Astrocyte (in vitro differentiated cells and primary cell): ENCODE results near the gene SUSD3. TPM values are rescaled to one million over a fixed set of nuclear protein-coding genes. Genes with fewer than 3 reads are reported as not detected.
A peak's percentile ranks its signal among the peaks of the same experiment; 100 is the strongest.

Experiments
- DNase-seq: peaks from one replicate; pipeline ENCODE4 v3.0.0-alpha.2; 2010; ENCODE audit warnings: low read depth
- FAIRE-seq: peaks from 2 replicates; lab custom pipeline; 2011; peaks lifted over from hg19 to GRCh38; lab: Jason Lieb, UNC
- H2AFZ ChIP-seq: 2 replicates; pipeline ENCODE4 v1.6.0; 2012; ENCODE audit warnings: low read depth, low read length, inconsistent platforms
- H3K27ac ChIP-seq: 2 replicates; pipeline ENCODE4 v1.5.1; 2011; ENCODE audit warnings: low read depth, low read length, inconsistent platforms
- H3K27me3 ChIP-seq: 2 replicates; pipeline ENCODE4 v1.6.0; 2011; ENCODE audit warnings: low read length, inconsistent platforms; ENCODE audit not compliant: insufficient read depth
- H3K36me3 ChIP-seq: 2 replicates; pipeline ENCODE4 v1.5.1; 2011; ENCODE audit warnings: low read length, inconsistent platforms; ENCODE audit not compliant: insufficient read depth
- H3K4me1 ChIP-seq: 2 replicates; pipeline ENCODE4 v1.5.1; 2011; ENCODE audit warnings: low read length, inconsistent platforms; ENCODE audit not compliant: insufficient read depth
- H3K4me2 ChIP-seq: 2 replicates; pipeline ENCODE4 v1.6.0; 2012; ENCODE audit warnings: low read length, inconsistent platforms
- H3K4me3 ChIP-seq: 2 replicates; pipeline ENCODE4 v1.5.1; 2011; ENCODE audit warnings: low read depth, mild to moderate bottlenecking, low read length, inconsistent platforms; ENCODE audit not compliant: insufficient read depth
- H3K79me2 ChIP-seq: 2 replicates; pipeline ENCODE4 v1.6.0; 2012; ENCODE audit warnings: mild to moderate bottlenecking, low read length, inconsistent platforms; ENCODE audit not compliant: insufficient read depth
- H3K9ac ChIP-seq: 2 replicates; pipeline ENCODE4 v1.6.0; 2012; ENCODE audit warnings: mild to moderate bottlenecking, low read length, inconsistent platforms
- H3K9me3 ChIP-seq: 2 replicates; pipeline ENCODE4 v1.5.1; 2012; ENCODE audit warnings: low read depth, mild to moderate bottlenecking, low read length, inconsistent platforms; ENCODE audit not compliant: insufficient read depth
- H4K20me1 ChIP-seq: 2 replicates; pipeline ENCODE4 v1.6.0; 2012; ENCODE audit warnings: low read length, inconsistent platforms; ENCODE audit not compliant: insufficient read depth
- H3K27ac Mint-ChIP-seq: one replicate; pipeline ENCODE4 v1.8.0; 2021; ENCODE audit warnings: mild to moderate bottlenecking, mixed read lengths; ENCODE audit not compliant: unreplicated experiment
- H3K27me3 Mint-ChIP-seq: one replicate; pipeline ENCODE4 v1.8.0; 2021; ENCODE audit warnings: low read depth, mixed read lengths; ENCODE audit not compliant: unreplicated experiment
- H3K36me3 Mint-ChIP-seq: one replicate; pipeline ENCODE4 v1.8.0; 2021; ENCODE audit warnings: low read depth, mixed read lengths; ENCODE audit not compliant: unreplicated experiment
- H3K4me1 Mint-ChIP-seq: one replicate; pipeline ENCODE4 v1.8.0; 2021; ENCODE audit warnings: low read depth, mixed read lengths; ENCODE audit not compliant: unreplicated experiment
- H3K4me3 Mint-ChIP-seq: one replicate; pipeline ENCODE4 v1.8.0; 2021; ENCODE audit warnings: mild to moderate bottlenecking, moderate library complexity, mixed read lengths; ENCODE audit not compliant: unreplicated experiment
- H3K9me3 Mint-ChIP-seq: one replicate; pipeline ENCODE4 v1.8.0; 2021; ENCODE audit warnings: mild to moderate bottlenecking, mixed read lengths; ENCODE audit not compliant: unreplicated experiment
- EZH2 ChIP-seq: IDR thresholded peaks from 2 replicates; pipeline ENCODE4 v1.6.1; 2012; ENCODE audit warnings: mild to moderate bottlenecking, low read length, inconsistent platforms; ENCODE audit not compliant: insufficient read depth
- total RNA-seq: library from RNA; stranded (reverse); gene quantifications from 2 replicates; pipeline ENCODE4 v1.2.1, GENCODE V29; 2021
- TF ChIP-seq, protein P1 (sequence below): IDR thresholded peaks from 2 replicates; pipeline ENCODE4 v1.5.1; 2011; ENCODE audit warnings: low read depth, mild to moderate bottlenecking, inconsistent platforms, low read length, moderate library complexity; ENCODE audit not compliant: insufficient read depth

The SUSD3 gene
- total RNA-seq, 1 donor from 2014 or later = not detected

DNA sequence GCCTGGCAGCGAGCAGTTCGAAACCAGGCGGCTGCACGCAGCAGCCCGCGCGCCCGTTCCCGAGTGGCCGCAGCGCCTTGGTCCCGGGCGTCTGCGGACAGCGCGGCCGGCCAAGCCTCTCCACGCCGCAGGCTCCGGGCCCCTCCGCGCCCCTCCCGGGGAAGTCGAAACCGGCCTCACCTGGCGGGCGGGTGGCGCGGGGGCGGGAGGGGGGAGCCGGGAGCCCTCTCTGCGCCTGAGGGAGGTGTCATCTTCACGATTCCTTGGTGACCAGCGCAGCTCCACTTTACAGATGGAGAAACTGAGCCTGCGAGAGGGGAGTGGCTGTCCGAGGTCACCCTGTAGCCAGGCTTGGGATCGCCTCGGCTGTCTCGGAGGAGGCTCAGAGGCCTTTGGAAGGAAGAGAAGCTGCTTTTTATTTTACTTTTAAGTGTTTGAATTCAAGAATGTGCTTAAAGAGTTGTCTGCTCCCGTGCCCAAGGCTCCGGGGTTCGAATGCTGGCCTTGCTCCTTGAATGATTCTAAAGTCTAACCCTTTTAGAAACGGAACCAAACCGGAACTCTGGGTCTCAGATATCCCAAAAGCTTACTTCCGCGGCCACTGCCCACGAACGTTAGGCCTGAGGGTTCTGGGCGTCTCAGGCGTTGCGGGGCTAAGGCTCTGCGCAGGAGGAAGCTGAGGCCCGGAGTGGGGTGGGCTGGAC is 662 bp downstream of the SUSD3 start:
- FAIRE-seq = no peak
- TF ChIP-seq, protein P1, sequence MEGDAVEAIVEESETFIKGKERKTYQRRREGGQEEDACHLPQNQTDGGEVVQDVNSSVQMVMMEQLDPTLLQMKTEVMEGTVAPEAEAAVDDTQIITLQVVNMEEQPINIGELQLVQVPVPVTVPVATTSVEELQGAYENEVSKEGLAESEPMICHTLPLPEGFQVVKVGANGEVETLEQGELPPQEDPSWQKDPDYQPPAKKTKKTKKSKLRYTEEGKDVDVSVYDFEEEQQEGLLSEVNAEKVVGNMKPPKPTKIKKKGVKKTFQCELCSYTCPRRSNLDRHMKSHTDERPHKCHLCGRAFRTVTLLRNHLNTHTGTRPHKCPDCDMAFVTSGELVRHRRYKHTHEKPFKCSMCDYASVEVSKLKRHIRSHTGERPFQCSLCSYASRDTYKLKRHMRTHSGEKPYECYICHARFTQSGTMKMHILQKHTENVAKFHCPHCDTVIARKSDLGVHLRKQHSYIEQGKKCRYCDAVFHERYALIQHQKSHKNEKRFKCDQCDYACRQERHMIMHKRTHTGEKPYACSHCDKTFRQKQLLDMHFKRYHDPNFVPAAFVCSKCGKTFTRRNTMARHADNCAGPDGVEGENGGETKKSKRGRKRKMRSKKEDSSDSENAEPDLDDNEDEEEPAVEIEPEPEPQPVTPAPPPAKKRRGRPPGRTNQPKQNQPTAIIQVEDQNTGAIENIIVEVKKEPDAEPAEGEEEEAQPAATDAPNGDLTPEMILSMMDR = no peak
- TF ChIP-seq EZH2 = no peak
- Mint-ChIP-seq H3K4me1 (no peaks in the 10 kb centered on the region), H3K4me3 (no peak overlapping the region), H3K27ac (no peak overlapping the region), H3K27me3 (peaks cover 36% of the 10 kb centered on the region), H3K36me3 (no peaks in the 10 kb centered on the region), H3K9me3 (no peaks in the 10 kb centered on the region)
- Histone ChIP-seq H3K36me3 (no peaks in the 10 kb centered on the region), H3K4me2 (peak overlapping the region; percentile 77), H4K20me1 (no peaks in the 10 kb centered on the region), H3K4me1 (peaks cover 7% of the 10 kb centered on the region), H3K9me3 (no peaks in the 10 kb centered on the region), H3K4me3 (peak overlapping the region; percentile 37), H3K79me2 (no peaks in the 10 kb centered on the region), H2AFZ (peak overlapping the region; percentile 41), H3K27me3 (no peaks in the 10 kb centered on the region), H3K9ac (no peak overlapping the region), H3K27ac (no peak overlapping the region)
- DNase-seq = no peak

DNA sequence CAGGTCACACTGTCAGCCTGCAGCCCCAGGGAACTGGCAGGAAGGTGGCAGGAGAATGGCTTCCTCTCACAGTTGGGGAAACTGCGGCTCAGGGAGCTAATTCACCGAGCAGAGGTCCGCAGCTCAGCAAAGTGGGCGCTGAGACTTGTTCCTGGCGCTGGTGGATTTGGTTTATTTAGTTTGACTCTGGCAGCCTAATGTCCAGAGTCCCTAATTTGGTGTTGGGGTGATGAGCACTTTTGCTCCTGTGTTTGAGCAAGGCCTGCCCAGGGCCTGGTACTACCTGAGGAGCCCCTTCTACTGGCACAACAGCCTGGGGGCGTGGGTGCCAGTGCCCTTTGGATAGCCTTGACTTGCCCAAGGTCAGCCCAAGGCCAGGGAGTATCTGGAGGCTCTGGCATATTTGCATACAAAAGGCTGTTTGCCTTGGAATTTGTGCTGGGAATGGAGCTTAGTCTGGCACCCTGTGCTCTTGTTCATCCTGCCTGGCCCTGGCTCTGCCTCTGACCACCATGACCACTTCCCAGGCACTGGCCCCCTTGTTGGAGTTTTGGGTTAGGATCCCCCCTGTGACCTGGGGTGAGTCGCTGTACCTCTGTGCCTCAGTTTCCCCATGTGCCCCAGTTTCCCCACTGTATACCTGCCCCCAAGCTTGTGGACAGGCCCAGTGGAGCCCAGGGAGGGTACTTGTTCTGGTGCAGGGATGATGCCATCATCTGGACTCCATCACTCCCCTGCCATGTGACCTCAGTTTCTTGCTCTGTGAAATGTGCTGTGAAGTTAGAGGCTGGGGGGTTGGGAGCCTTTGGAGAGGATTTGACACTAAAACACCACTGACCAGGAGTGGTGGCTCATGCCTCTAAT is 1.4 kb downstream of the SUSD3 start:
- Mint-ChIP-seq H3K9me3 (no peaks in the 10 kb centered on the region), H3K36me3 (no peaks in the 10 kb centered on the region), H3K27ac (no peak overlapping the region), H3K4me3 (no peak overlapping the region), H3K27me3 (peaks cover 39% of the 10 kb centered on the region), H3K4me1 (no peaks in the 10 kb centered on the region)
- Histone ChIP-seq H3K27me3 (no peaks in the 10 kb centered on the region), H3K36me3 (no peaks in the 10 kb centered on the region), H3K4me2 (no peak overlapping the region), H4K20me1 (no peaks in the 10 kb centered on the region), H3K9ac (no peak overlapping the region), H2AFZ (no peak overlapping the region), H3K27ac (no peak overlapping the region), H3K4me1 (peaks cover 7% of the 10 kb centered on the region), H3K9me3 (no peaks in the 10 kb centered on the region), H3K4me3 (no peak overlapping the region), H3K79me2 (no peaks in the 10 kb centered on the region)
- FAIRE-seq (no peak), DNase-seq (no peak)
- TF ChIP-seq EZH2 = no peak
- TF ChIP-seq, protein P1 = no peak
